NCI-H2196 treated with DMSO at 0.1 percent for 48 hours (cell line): ENCODE results near the gene LRRC14B.

ENCODE experiments used
- DNase-seq: peaks from one replicate; lab custom pipeline; 2025; ENCODE audit not compliant: unreplicated experiment; lab: John Stamatoyannopoulos, UW

Gene LRRC14B

DNA sequence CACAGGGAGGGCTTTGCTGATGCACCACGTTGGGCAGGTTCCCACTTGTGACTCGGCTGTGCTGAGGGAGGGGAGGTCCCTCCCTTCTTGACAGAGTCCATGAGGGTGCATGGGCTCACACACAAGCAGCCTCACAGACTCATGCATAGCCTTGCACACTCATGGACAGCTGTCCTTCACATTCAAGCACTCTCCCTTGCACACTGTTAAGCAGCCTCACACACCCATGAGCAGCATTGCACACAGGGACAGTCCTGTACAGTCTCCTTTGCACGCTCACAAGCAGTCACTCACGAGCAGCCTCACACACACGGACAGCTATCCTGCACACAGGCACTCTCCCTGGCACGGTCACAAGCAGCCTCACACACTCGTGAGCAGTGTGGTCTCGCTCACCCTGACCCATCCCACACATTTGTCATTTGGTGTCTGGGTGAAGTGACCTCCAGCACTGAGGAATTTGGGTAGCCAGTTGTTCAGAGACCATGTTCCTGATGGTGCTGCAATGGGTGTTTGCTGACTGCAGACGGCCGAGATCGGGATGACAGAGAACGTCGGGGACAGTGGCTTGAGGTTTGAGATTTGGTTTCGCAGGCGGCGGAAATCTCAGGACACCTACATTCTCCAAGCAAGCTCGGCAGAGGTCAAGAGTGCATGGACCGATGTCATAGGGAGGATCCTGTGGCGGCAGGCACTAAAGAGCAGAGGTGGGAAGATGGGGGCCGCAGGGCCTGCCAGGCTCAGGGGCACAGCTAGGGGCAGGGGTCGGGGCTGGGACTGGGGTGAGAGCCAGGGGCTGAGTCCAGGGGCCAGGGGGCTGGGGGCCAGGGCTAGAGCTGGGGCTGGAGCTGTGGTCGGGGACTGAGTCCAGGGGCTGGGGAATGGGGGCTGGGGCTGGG lies 17.7 kb upstream of the LRRC14B start:
- no peak for DNase-seq

DNA sequence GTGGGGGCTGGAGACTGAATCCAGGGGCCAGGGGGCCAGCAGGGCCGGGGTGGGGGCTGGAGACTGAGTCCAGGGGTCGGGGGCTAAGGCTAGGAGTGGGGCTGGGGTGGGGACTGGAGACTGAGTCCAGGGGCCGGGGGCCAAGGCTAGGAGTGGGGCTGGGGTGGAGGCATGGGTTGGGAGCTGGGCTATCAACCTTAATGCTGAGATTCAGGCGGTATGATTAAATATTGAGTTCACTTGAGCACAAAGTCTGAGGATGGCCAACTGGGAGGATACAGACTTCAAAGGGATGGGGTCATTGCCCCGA lies 17.0 kb upstream of the LRRC14B start:
- no peak for DNase-seq

DNA sequence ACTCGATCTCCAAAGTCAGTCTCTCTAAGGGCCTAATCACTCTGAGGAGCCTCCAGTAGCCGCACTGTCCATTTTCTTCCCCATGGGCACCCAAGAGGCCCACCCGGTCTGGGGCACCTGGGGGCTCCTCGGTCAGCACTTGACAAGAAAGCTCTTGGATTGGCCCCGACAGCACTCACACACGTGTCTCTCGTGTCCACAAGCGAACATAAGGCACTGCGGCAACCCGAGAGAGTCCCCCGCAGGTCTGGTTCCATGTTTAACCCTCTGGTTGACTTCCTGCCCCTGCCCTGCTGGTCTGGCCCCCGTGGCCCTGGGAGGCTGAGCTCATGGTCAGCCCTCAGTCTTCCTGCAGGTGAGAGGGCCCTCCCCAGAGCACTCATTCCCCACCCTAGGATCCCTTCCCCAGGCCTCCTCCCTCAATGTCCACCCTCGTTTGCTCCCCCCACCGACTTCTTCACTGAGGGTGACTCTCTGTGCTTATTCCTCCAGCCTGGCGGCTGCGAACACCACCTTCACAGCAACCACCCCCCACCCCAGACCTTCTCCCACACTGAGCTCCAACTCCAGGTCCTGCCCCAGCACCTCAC lies 16.3 kb upstream of the LRRC14B start:
- DNase-seq: no peak

DNA sequence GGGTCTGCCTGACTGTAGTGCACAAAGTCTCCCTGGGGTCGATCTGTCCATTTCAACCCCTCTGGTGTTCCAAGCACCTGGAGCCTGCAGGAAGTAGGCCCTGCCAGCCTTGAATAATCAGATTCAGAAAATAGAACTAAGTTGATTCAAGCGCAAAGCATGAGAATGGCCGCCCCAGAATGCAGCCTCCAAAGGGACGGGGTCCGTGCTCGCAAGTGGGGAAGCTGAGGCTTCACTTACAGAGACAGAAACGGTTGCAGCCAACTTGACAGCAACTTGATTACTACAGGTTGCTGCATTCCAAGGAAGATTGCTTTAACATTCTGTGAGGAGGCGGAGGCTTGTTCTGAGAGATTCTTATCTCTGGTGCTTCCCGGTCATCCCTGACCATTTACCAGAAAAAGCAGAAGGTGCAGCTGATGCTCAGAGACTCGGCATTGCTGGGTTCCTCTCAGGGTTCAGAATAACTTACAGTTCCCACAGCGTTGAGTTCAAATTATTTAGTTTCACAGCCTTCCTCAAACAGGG lies 14.9 kb upstream of the LRRC14B start:
- no peak for DNase-seq

DNA sequence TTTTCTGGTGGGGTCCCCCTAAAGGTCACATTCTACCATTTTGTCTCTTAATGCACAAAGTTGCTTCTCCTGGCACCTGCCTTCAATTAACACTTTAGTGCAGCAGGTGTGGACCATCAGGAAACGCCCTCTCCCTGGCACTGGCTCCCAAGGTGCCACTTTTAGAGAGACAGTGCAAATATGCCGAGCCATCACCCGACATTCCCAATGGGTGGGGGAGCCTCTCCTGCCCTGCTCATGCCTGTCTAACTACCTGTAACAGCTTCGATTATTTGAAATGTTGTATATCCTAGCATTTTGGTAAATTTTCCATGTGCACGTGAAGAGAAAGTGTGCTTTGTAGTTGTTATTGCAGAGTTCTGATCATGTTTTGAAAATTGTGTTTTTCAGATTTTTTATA lies 13.2 kb upstream of the LRRC14B start:
- DNase-seq: no peak

DNA sequence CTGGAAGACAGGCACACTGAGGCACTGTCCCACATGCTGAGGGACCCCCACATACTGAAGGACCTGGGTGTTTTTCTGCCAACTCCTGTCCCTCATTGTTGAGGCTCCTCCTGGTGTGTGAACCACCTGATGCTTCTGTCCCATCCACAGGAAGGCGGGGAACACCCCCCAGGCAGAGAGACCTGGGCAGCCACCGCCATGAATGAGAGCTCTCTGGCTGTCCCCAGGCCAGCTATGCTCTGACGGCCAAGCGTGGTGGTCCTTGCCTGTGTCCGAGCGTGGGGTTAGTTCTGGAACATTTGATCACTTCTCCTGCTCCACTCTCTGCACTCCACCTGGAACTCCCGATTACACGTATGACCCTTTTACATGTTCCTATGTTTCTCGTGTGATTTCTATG lies 11.9 kb upstream of the LRRC14B start:
- DNase-seq: no peak

DNA sequence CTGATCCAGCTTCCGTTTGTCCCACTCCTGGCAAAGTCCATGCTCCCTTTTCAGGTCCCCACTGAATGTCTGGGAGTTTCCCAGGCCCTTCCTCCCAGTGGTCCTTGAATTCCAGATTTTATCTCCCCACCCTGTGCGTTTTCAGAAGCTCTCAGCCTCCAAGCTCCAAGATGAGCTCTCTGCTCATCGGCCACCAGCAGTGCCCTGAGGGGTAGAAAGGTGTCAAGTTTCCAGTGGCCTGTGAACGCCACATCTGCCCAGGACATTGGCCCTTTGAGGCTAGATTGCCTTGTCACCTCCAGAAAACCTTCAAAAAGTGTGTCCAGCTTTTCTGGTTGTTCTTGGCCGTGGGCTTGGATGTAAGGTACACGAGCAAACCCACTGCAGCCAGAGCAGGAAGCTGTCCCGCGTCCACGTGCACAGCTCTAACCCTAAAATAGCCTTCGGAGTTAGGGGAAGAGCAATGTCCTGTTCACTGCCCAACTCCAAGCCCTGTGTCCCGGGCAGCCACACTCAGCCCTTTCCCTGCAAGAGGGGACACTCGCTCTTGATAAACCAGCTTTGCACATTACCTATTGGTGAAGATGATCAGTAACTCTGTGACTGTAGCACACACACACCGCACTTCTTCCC lies 10.9 kb upstream of the LRRC14B start:
- no peak for DNase-seq

DNA sequence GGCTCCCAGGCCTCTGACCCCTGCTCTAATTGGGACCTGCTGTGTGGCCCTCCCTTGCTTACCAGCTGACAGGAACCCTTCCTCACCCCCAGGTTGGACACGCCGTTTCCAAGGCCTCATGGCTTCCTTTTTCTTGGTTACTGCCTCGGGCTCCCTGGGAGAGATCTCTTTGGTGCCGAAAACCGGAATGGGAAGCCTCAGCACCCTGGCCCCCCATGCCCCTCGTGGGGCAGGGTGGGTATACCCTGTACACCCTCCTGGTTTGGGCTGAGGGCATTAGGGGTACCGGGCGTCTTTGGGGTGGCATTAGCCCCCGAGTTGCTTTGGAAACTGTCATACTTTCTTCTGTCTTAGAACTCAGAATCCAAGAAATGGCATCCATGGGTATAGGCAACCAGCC lies 10.1 kb upstream of the LRRC14B start:
- no peak for DNase-seq

DNA sequence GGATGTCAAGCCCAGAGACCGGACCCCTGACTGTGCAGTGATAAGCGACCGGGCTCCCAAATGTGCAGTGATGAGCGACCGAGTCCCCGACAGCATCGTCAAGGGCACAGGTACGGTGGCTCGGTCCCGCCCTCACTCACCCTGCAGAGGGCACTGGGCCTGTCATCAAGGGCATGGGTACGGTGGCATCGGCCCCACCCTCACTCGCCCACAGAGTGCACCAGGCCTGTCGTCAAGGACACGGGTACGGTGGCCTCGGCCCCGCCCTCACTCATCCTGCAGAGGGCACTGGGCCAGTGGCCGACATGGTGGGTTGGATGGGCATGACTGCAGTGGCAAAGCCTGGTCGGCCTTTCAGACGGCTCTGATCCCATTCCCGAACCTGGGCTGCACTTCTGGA lies 9.7 kb upstream of the LRRC14B start:
- DNase-seq: no peak

DNA sequence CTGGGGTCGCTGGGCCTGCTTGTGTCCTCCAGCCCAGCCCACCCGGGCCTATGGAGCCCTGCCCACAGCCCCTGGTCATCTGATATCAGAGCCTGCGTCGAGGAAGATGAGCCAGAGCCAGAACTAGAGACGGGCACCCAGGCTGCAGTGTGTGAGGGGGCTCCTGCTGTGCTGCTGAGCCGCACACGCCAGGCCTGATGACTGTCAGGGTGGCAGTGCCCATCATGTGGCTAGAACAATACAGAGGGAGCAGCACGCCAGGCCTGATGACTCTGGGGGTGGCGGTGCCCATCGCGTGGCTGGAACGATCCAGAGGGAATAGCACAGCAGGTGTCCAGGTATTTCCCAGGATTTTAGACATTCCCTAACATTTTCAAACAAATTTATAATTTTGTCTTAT lies 9.2 kb upstream of the LRRC14B start:
- no peak for DNase-seq

DNA sequence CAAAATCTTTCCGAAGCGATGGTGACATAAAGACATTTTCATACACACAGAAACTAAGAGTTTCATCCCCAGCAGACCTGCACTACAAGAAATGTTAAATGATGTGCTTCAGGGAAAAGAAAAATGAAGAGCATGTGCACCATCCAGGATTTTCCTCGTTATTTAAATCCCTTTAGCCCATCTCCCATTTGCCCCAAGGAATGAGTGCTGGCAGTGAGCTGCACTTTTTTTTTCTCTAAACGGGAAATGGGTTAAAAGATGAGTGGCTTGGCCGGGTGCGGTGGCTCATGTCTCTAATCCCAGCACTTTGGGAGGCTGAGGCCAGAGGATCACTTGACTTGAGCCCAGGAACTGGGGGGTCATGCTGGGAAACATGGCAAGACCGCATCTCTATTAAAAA lies 6.8 kb upstream of the LRRC14B start:
- DNase-seq: no peak

DNA sequence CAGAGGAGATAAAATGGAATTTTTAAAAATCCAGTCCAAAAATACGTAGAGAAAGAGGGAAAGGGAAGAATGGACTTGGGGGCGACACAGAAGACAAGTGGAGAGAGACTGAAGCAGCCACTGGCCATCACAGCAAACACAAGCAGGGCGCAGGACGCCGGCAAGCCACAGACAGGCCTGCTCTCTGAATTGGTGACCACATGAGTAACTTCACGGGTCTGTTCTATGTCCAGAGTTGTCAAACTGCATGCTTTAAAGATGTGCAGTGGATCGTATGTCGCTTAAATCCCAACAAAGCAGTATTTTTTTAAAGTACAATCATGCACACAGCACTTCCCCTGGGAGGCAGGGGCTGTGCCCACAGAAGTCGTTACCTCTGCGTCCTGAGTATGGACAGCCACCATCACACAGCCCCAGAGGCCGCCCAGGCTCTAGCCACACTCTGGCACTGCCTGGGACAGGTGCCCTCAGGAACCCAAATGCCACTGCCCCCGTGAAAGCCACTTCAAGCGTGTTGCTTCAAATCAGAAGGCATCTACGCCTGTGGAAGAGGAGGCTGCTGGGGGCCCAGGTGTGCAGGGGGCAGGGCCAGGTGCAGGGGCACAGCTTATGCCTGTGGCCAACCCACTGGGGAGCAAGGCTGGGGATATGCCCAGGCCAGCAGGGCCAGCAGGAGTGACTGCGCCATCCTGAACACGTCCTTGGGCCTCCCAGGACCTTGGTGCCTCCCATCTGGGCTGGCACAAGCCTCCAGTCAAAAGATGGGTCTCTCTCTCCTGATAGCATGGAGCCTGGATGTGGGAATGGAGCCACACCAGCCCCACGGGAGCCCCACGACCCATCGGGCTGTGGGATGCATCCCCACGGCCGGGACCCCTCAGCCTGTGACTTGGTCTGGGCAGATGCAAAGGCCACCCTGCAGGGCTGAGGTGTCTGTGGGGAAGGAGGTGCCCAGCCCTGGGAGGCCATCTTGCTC lies 5.9 kb upstream of the LRRC14B start:
- DNase-seq: no peak

DNA sequence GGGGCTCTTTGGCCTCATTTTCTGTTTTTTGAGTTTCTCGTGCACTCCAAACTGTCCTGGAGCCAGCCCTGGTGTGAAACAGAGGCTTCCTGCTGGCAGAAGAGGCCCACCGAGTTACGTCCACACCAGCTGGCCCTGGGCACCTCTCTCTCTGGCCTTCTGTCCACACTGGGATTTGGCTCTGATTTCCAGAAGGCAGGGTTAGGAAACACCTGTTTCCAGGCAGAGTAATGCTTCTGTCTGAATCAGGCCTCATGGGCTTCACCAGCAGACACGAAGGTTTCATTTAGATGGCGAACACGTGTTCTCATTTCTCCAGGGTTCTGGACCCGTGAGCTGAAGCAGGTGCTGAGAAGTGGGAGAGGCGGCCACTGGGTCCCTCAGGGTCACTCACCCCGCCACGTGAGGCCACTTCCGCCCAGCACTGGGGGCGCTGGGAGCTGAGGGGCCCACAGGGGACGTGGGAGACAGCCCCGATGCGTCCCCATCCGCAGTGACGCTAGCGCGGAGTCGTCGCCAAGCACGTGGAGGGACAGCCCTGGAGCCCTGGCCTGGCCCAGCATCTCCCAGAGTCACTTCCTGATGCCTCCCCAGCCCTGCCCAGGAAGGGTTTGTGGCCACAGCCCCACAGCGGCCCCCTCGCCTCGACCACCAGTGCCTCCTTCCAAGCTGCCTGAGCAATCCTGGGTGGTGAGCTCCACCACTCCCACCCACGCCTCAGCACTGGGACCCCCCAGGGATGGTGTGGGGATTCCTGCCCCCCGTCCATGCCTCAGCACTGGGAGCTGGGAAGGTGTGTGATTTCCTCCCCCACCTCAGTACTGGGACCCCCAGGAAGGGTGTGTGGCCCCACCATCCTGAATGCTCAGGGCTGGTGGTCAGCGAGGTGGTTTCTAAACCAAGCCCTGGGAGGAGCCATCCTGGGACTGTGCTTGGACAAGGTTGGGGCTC lies 4.9 kb upstream of the LRRC14B start:
- no peak for DNase-seq

DNA sequence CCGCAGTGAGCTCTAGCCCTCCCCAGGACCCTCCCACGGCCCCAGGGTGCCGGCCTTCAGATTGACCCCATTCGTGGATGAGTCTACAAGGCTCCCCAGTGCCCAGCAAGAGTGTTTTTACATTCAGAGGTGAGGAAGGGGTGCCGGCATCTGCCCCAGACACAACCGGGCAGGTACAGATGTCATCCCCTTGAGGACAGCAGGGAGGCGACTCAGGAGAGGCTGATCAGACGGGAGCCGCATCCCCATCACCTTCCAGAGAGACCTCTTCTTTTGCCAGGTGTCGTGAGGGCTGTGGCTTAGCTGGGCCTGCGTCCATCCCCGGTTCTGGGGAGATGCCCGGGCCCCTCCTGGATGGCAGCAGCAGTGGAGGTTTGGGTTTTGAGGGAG lies 4.3 kb upstream of the LRRC14B start:
- no peak for DNase-seq

DNA sequence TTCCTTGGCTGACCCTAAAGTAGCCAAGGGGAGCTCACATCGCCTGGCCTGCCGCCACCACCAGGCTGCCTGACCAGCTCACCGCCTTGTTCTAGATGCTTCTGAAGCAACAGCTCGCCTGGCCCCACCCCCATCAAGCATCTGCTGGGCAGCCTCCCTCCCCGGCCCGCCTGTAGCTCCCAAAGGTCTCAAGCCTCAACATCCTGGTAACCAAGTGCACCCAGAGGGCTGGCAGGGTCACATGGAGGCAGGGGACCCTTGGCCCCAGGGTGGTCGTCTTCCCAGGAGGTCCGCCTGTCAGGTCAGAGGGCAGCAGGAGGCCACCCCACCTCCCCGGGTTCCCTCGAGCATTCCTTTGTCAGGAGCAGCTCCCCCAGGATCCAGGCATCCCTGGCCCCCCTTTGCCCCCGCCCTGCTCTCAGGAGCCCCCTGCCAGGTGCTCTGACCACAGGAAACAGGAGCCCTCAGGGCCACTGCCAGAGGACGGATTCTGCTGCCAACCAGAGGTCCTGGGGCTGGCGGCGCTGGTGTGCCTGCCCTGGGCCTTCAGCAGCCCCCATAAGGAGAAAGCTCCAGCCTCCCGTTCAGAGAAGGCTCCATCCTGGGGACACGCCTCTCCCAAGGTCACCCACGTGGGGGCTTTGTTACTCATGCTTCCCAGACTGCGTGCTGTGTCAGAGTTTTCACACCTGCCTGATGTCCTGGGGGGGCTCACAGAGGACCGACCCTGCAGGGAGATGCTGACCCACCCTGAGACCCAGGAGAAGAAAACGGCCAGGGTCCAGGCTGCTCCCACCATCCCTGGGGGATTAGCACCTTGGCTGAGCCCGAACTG lies 3.5 kb upstream of the LRRC14B start:
- DNase-seq: no peak

DNA sequence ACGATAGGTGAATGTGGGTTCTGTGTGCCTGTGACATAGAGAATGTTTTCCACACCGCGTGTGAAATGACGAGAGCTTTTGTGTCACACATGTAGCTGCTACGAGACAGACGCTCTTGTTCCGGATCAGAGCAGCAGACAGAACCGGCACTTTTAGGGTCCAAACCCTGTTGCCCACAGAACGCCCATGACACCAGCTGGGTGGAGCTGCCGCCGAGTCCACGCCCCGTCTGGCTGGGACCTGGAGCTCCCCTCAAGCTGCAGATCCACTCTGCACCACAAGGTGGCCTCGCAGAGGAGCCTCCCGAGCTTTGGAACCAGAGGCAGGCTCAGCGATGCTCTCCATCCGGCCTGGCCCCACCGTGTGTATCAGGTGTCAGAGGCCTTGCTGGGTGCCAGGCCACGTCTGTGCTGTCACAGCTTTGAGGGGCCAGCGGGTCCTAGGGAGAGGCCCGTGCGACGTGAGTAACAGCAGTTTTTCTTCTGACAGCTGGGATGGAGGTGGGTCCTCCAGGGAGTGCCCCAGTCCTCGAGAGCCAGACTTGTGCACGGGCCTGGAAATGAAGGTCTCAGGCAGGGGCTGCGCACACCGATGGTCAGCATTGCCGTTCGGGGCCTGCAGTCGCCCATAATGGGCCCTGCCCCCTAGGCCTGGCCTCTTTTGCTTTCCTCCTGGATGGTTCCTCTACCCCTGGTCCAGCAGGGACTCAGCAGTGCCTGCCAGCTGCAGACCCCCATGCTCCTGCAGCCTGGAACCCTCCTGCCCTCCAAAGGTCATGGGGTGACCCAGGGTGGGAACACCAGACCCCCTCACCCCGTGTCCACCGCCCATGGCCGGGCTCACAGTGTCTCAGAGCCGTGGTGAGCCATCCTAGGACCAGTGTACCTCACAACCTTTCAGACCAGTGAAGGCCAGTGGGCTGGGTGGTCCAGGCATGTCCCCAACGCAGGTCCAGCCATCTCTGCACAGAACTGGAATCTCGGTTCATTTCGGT lies 2.5 kb upstream of the LRRC14B start:
- peak; percentile 90 for DNase-seq

DNA sequence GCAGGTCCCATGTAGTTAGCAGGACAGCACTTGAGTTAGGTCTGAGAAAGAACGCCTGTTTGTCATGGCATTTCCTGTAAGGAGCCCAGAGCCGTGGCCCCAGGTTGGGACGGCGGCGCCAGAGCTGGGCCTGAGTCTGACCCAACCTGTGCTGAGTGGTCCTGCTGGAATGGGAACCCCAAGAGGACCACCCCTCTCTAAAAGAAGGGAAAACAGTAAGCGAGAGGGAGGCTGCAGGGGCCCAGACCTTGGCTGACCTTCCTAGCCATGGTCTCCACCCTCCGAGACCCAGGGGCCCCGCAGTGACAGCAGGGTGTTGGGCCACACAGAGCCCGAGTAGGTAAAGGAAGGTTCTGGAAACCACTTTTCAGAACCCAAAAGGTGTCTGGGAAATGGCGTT lies 1.8 kb upstream of the LRRC14B start:
- no peak for DNase-seq

DNA sequence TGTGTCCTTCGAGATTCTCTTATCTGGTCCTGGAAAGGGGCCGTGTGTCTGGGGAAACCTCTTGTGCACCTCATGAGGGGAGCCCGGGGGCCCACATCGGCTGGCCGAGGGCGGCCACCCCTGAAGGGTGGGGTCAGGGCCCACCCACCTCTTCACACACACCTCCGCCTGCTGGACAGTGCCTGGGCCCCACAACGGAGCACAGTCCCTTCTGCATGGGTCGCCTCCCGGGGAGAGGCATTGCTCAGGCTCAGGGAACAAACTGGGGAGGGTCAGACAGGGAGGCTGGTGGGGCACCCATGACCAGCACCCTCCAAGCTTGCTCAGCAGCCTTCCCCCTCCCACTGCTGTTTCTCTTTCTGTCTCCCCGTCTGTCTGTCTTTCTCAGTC lies 1.3 kb upstream of the LRRC14B start:
- DNase-seq: no peak
